HG02763 (cell line): ENCODE measurements around the gene STAU1.
"Not testable (repeated sequence)": the region's sequence is repeated elsewhere in the genome, so short reads cannot be mapped to it uniquely, and the experiment has no call there.

Experiments used
- ATAC-seq: cut with Tn5 transposase; IDR thresholded peaks from one replicate; pipeline ENCODE4 v1.9.1; 2021; ENCODE audit warnings: mild to moderate bottlenecking, moderate library complexity; ENCODE audit not compliant: unreplicated experiment

STAU1 gene

GRCh38 chr20:49123982-49124381, 64.2 kb downstream of the STAU1 start:
- ATAC-seq, result no peak

- no peak for ATAC-seq
Observed at GRCh38 chr20:49122920-49123319, 65.2 kb downstream of the STAU1 start.

GRCh38 chr20:49119988-49120387, 68.1 kb downstream of the STAU1 start:
- no peak for ATAC-seq

GRCh38 chr20:49118307-49118706, 69.8 kb downstream of the STAU1 start:
- no peak for ATAC-seq

- ATAC-seq, result no peak
Observed at GRCh38 chr20:49115564-49115963, 72.6 kb downstream of the STAU1 start.

GRCh38 chr20:49112596-49113274, 75.4 kb downstream of the STAU1 start:
- no peak for ATAC-seq

GRCh38 chr20:49110767-49111694, 77.1 kb downstream of the STAU1 start:
- ATAC-seq, result no peak

GRCh38 chr20:49106328-49106727, 81.8 kb downstream of the STAU1 start:
- no peak for ATAC-seq

- ATAC-seq, result not testable (repeated sequence)
Observed at GRCh38 chr20:49104979-49105547, 83.1 kb downstream of the STAU1 start.

- no peak for ATAC-seq
Observed at GRCh38 chr20:49104365-49104648, 83.8 kb downstream of the STAU1 start.

GRCh38 chr20:49103647-49104364, 84.3 kb downstream of the STAU1 start:
- no peak for ATAC-seq

GRCh38 chr20:49103019-49103418, 85.1 kb downstream of the STAU1 start:
- ATAC-seq, result no peak

GRCh38 chr20:49100972-49101371, 87.2 kb downstream of the STAU1 start:
- ATAC-seq, result no peak

GRCh38 chr20:49100292-49100691, 87.8 kb downstream of the STAU1 start:
- not testable (repeated sequence) for ATAC-seq

- ATAC-seq, result no peak
Observed at GRCh38 chr20:49099011-49099410, 89.1 kb downstream of the STAU1 start.

GRCh38 chr20:49098136-49098535, 90.0 kb downstream of the STAU1 start:
- ATAC-seq, result no peak

GRCh38 chr20:49097159-49097558, 91.0 kb downstream of the STAU1 start:
- ATAC-seq, result no peak

GRCh38 chr20:49096203-49096730, 91.9 kb downstream of the STAU1 start:
- no peak for ATAC-seq

GRCh38 chr20:49091762-49092161, 96.4 kb downstream of the STAU1 start:
- no peak for ATAC-seq

- ATAC-seq, result no peak
Observed at GRCh38 chr20:49091104-49091503, 97.0 kb downstream of the STAU1 start.

GRCh38 chr20:49082295-49082694, 105.8 kb downstream of the STAU1 start:
- not testable (repeated sequence) for ATAC-seq
